Limb (tissue), 2 donors: ENCODE data around the gene TSHZ2.

Source experiments
- DNase-seq, 2 donors: peaks; one replicate each; pipeline ENCODE4 v3.0.0-alpha.2; 2016; ENCODE audit errors: extremely low spot score in 2 of 2

Gene TSHZ2

DNA sequence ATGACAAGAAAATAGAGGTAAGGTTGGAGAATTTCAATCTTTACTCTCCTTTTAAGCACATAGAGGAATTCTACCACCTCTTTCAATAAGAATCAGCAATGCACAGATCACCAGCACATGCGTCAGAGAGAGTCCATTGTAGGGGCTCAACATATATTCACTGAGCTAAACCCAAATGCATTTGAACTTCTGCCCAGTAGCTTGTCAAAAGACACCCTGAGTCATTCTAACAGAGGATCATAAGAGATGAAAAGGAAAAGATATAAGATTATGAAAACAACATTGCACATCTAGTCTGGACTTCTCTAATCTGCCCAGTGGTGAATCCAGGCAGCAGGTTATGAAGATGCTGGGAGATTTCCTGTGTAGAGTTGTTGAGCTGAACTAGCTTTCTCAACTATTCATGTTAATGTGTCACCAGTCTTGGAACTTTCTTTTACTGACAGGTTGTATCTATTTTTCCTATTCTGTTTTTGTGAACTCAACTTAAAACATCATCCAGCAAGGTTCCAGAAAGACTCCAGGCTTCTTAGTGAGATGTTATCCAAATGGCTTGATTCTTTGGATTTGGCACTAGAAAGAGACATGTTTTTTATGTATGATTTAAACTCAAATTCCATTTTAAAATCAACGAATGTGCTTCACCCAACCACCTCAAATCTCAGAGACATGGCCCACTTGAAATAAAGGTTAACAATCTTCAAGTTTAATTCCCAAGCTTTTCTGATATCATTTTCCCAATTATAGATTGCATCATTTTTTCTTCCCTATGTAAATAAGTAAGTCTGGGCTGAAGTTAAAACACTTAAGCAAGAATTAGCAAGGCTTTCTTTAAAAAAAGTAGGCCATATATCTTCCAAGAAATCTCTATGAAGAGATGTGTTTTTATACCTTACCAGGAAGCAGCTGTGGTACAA lies 89.3 kb downstream of the TSHZ2 start:
- no peak for DNase-seq

DNA sequence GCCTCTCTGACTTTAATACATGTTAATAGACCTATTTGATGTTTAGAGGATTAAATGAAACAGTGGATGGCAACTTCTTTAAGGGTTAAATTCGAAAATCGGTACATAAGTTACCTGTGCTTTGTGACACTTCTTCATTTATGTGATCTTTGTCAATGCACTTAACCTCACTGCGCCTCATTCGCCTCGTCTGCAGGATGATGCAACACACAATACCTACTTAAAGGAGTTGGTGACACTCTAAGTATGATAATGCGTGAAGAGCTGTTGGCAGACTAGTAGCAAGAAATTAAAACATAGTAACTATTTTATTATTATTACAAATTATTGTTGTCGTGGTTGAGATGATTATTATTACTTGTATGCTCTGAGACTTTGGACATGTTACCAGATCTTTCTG lies 92.8 kb downstream of the TSHZ2 start:
- no peak for DNase-seq

- no peak for DNase-seq
Observed at GRCh38 chr20:53068241-53068640, 96.1 kb downstream of the TSHZ2 start.

DNA sequence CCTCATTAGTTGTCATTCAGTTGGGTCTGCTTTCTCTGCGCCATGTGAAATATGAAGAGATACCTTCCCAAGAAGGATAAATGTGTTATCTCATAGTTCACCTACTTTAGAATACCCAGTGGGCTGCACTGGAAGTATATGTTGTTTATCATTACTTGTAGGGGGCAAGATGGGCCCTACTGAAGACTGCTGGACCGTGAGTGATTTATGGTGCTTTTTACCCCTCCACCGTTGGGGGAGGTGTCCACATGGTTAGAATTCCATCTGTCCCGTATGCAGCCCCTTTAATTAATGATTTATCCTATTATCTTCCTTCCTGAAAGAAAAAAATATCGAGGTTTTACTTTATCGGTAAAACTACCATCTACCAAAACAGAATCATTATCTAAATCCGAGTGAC lies 97.0 kb downstream of the TSHZ2 start:
- DNase-seq = no peak

DNA sequence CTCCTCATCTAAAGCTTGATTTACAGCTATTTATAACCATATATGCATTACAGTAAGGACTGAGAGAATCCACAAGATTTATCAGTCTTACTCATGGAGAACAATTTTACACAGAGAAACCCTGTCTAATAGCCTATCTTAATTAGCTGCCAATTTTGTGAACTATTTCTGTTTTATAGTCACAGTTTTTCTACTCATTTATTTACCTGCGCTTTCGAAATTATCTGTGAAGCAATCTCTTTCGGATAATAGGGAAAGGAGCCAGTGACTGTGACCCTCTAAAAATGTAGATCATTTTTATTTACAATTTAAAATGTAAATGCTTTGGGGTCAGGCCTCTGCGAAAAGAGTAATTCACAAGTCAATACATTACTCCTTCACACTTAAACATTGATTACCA lies 98.1 kb downstream of the TSHZ2 start:
- no peak for DNase-seq

- no peak for DNase-seq
Observed at GRCh38 chr20:53070706-53071392, 98.7 kb downstream of the TSHZ2 start.

DNA sequence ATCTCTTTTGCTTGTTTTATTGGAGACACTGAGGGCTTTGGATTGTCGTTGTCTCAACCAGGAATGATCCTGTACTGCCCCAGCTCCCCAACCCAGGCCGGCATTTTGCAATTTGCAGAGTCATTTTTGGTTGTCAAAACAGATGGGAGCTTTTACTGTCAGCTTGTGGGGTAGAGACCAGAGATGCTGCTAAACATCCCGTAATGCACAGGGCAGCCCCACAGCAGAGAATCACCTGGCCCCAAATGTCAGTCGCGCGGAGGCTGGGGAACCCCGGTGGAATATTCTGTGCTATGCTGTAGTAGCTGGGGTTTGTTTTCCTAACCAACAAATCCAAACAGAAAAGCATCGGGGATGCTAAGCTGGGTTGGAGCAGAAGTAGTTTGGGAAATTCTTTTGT lies 99.7 kb downstream of the TSHZ2 start:
- DNase-seq = no peak

GRCh38 chr20:53072923-53073579 lies 100.9 kb downstream of the TSHZ2 start:
- DNase-seq = no peak

- DNase-seq = no peak
Observed at GRCh38 chr20:53073636-53074415, 101.7 kb downstream of the TSHZ2 start.

GRCh38 chr20:53074811-53075314 lies 102.7 kb downstream of the TSHZ2 start:
- no peak for DNase-seq

DNA sequence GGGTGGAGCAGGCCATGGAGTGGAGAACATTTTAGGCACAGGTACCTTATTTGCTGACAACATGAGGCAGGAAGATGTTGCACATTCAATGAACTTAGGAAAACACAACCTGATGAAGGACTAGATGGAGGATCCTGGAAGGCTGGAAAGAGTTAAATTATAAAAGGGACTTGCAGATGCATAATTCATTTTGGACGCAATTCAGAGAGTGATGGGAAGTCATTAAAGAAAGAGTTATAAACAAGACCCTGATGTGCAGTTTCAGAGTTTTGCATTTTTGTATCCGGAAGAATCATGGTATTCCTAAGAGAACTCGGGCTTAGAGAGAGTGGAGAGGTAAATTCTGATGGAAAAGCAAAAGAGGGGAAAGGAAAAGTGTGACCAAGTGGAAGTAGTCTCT lies 104.5 kb downstream of the TSHZ2 start:
- no peak for DNase-seq

DNA sequence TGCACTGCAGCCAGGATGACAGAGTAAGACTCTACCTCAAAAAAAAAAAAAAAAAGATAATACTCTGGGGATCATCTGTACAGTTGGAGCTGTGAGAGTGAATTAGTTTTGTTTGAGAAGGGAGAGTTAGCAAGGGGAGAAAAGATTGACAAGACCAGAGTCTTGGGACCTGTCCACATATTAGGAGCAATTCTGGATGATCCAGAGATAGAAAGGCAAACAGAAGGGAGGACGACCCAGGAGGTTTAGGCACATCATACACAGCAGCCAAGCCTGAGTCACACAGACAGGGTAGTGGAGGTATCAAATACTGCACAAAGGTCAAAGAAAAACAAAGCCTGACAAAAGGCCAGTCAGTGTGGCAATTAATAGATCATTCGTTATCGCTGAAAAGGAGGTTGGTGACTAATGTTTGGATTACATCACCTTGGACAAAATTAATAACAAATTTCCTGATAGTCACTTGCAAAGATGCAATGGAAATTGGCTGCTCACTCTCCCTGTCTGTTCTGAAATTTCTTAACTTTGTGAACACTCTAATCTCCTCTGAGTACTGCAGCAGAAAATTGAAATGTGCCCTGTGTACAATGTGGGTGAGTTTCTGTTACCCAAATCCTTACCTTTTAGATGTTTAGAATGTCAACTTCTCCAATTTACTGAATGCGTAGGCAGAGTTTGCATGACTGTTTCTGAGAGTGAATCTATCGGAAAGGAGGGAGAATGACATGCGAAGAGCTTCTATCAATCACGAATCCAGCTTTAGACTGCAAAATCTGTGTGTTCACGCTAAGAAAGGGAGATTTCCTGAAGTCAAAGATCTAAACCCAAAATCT lies 105.4 kb downstream of the TSHZ2 start:
- no peak for DNase-seq

DNA sequence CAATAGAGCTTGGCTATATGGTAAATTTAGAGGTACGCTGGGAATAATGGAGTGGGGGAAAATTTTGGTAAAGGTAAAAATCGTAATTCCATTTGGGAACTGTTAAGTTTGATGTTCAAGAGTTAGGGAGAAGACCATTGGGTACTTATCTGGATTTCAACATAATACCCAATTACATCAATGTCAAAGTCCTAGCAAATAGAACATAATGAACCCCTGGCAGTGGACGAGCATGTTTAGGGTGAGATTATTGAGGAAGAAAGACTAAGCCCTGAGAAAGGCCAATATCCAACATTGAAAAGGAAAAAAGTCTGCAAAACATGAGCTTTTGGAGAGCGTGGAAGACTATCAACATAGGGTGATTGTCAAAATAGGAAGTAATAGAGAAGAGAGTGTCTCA lies 106.6 kb downstream of the TSHZ2 start:
- DNase-seq = no peak

- DNase-seq = no peak
Observed at GRCh38 chr20:53079261-53079691, 107.1 kb downstream of the TSHZ2 start.

DNA sequence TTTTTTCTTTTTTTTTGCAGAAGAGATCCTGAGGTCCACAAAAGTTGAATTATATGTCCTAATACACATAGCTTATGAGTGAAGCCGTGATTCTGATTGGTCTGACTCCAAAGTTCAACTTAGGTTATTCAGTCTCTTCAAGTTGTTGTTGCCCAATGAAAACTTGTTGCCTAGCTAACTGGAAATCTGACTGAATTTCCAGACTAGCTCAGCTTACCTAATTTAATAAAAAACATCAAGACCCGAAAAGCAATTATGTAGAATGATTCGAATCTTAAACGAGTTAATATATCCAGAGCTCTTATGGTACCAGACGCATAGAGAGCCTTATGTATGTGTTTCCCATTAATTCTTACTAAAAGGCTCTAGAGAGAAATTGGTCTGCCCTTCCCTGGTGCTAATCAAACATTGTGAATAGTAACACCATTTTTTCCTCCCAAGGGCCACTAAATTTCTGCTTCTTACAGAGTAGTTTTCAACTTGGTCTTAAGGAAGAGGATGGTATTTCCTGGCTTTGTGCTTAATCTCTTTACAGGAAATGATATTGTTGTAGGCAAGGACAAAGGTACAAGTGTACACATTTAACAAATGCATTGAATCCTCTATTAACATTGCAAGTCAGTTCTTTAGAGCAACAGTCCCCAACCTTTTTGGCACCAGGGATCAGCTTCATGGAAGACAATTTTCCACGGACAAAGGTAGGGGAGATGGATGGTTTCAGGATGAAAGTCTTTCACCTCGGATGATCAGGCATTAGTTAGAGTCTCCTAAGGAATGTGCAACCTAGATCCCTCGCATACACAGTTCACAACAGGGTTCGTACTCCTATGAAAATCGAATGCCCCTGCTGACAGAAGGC lies 107.9 kb downstream of the TSHZ2 start:
- DNase-seq = no peak

DNA sequence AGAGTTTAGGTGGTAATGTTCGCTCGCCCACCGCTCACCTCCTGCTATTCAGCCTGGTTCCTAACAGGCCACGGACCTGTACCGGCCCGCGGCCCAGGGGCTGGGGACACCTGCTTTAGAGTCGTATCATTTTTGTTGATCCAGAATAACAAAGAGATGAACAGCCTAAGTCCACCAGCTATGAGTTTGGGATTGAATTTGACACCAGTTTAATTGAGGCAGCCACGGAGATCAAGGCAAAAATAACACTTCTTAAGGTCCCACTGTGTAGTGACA lies 108.5 kb downstream of the TSHZ2 start:
- DNase-seq = no peak

GRCh38 chr20:53080969-53081871 lies 109.1 kb downstream of the TSHZ2 start:
- DNase-seq = no peak
